PC-3 (cell line): Measurements from ENCODE around the gene CNTN4. TPM values are rescaled to one million over a fixed set of nuclear protein-coding genes. Genes with fewer than 3 reads are reported as not detected.

Experiments used
- ATAC-seq: fragments of 200-7000 bp; cut with Tn5 transposase; 2 replicates; pipeline ENCODE4 v1.9.1; 2020; ENCODE audit warnings: mild to moderate bottlenecking, moderate library complexity
- BruUV-seq: library from RNA; stranded (reverse); fragments of 400-500 nt; replicated peaks from 2 replicates; lab custom pipeline; 2021; lab: Mats Ljungman, UMichigan
- CTCF ChIA-PET: fragments of 300-600 bp; sonication (Branson Sonifier 250); formaldehyde crosslinking; loops from one replicate; lab custom pipeline; 2022; ENCODE audit warnings: antibody characterized with exemption; lab: Charles Lee
- POLR2A ChIA-PET: fragments of 300-600 bp; sonication (Branson Sonifier 250); formaldehyde crosslinking; loops from one replicate; lab custom pipeline; 2022; ENCODE audit warnings: antibody characterized with exemption; ENCODE audit not compliant: unreplicated experiment; lab: Charles Lee
- DNase-seq: peaks from one replicate; pipeline ENCODE4 v3.0.0-alpha.2; 2015
- H2AFZ ChIP-seq: fragments of 300-600 bp; sonication (generic); 2 replicates; pipeline ENCODE4 v1.6.0; 2016; ENCODE audit warnings: antibody characterized with exemption, low read length
- H3F3A ChIP-seq: fragments of 300-600 bp; sonication (generic); one replicate; pipeline ENCODE4 v1.6.0; 2017; ENCODE audit warnings: antibody characterized with exemption, low read length, control low read depth, mild to moderate bottlenecking; ENCODE audit not compliant: unreplicated experiment
- H3K27ac ChIP-seq: fragments of 300-600 bp; sonication (generic); 2 replicates; pipeline ENCODE4 v1.5.1; 2016; ENCODE audit warnings: mild to moderate bottlenecking, low read length
- H3K27me3 ChIP-seq: fragments of 300-600 bp; sonication (generic); 2 replicates; pipeline ENCODE4 v1.6.1; 2016; ENCODE audit warnings: low read length, mixed read lengths
- H3K36me3 ChIP-seq: fragments of 300-600 bp; sonication (generic); 2 replicates; pipeline ENCODE4 v1.6.1; 2016; ENCODE audit warnings: low read depth, mixed run types, low read length, mixed read lengths
- H3K4me1 ChIP-seq: fragments of 300-600 bp; sonication (generic); 2 replicates; pipeline ENCODE4 v1.5.1; 2016; ENCODE audit warnings: low read length; ENCODE audit not compliant: insufficient read depth
- H3K4me2 ChIP-seq: fragments of 300-600 bp; sonication (generic); 2 replicates; pipeline ENCODE4 v1.6.0; 2016; ENCODE audit warnings: low read length
- H3K4me3 ChIP-seq: fragments of 300-600 bp; sonication (generic); 2 replicates; pipeline ENCODE4 v1.5.1; 2016; ENCODE audit warnings: mild to moderate bottlenecking, low read length, mixed read lengths
- H3K79me2 ChIP-seq: fragments of 300-600 bp; sonication (generic); 2 replicates; pipeline ENCODE4 v1.6.1; 2017; ENCODE audit warnings: low read length, mixed read lengths
- H3K9ac ChIP-seq: fragments of 300-600 bp; sonication (generic); 2 replicates; pipeline ENCODE4 v1.6.0; 2016; ENCODE audit warnings: mild to moderate bottlenecking, low read length
- H3K9me2 ChIP-seq: fragments of 300-600 bp; sonication (generic); replicated peaks from 2 replicates; pipeline ENCODE4 v1.6.1; 2016; ENCODE audit warnings: mixed run types, low read length, mixed read lengths
- H3K9me3 ChIP-seq: fragments of 300-600 bp; sonication (generic); 2 replicates; pipeline ENCODE4 v1.6.1; 2016; ENCODE audit warnings: low read length, mixed read lengths
- H4K20me1 ChIP-seq: fragments of 300-600 bp; sonication (generic); 2 replicates; pipeline ENCODE4 v1.6.1; 2016; ENCODE audit warnings: low read length, mixed read lengths
- EZH2 ChIP-seq: fragments of 300-600 bp; sonication (generic); IDR thresholded peaks from one replicate; pipeline ENCODE4 v1.6.1; 2017; ENCODE audit warnings: antibody characterized with exemption, mild to moderate bottlenecking, low read length; ENCODE audit not compliant: unreplicated experiment
- EZH2phosphoT487 ChIP-seq: fragments of 300-600 bp; sonication (generic); IDR thresholded peaks from 2 replicates; pipeline ENCODE4 v1.6.1; 2018; ENCODE audit warnings: mild to moderate bottlenecking, antibody characterized with exemption, low read length, borderline replicate concordance
- intact Hi-C: fragments of 100-400 bp; cut with micrococcal nuclease; formaldehyde crosslinking; loops from 2 replicates; pipeline ENCODE4 v1.9.0; 2023
- total RNA-seq: library from RNA; depleted of rRNA; stranded (reverse); fragments of >200 nt; gene quantifications from 2 replicates; pipeline ENCODE4 v1.2.3, GENCODE V29; 2014
- TF ChIP-seq, protein P1 (sequence below): fragments of 300-600 bp; sonication (generic); conservative IDR thresholded peaks from 2 replicates; pipeline ENCODE4 v1.5.1; 2017; ENCODE audit warnings: antibody characterized with exemption, low read depth, mild to moderate bottlenecking, low read length

Gene CNTN4
- total RNA-seq, 1 experiment from 2014 or later, result not detected

- POLR2A ChIA-PET, result no interaction called here
- Histone ChIP-seq H3K79me2 (no peaks in the 10 kb centered on the region), H3K4me2 (no peak overlapping the region), H3K36me3 (no peaks in the 10 kb centered on the region), H3K27me3 (no peaks in the 10 kb centered on the region), H2AFZ (no peak overlapping the region), H3F3A (no peaks in the 10 kb centered on the region), H3K9me3 (peaks cover 24% of the 10 kb centered on the region; the same call in 1 of the 2 replicates), H3K9ac (no peak overlapping the region), H3K27ac (no peak overlapping the region), H4K20me1 (no peaks in the 10 kb centered on the region), H3K4me1 (no peaks in the 10 kb centered on the region), H3K9me2 (no peaks in the 10 kb centered on the region), H3K4me3 (no peak overlapping the region)
- TF ChIP-seq, protein P1, sequence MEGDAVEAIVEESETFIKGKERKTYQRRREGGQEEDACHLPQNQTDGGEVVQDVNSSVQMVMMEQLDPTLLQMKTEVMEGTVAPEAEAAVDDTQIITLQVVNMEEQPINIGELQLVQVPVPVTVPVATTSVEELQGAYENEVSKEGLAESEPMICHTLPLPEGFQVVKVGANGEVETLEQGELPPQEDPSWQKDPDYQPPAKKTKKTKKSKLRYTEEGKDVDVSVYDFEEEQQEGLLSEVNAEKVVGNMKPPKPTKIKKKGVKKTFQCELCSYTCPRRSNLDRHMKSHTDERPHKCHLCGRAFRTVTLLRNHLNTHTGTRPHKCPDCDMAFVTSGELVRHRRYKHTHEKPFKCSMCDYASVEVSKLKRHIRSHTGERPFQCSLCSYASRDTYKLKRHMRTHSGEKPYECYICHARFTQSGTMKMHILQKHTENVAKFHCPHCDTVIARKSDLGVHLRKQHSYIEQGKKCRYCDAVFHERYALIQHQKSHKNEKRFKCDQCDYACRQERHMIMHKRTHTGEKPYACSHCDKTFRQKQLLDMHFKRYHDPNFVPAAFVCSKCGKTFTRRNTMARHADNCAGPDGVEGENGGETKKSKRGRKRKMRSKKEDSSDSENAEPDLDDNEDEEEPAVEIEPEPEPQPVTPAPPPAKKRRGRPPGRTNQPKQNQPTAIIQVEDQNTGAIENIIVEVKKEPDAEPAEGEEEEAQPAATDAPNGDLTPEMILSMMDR, result no peak
- TF ChIP-seq EZH2phosphoT487 (no peak), EZH2 (no peak)
- CTCF ChIA-PET, result no interaction called here
- intact Hi-C loops, result no loop called here
- no TSS peak for BruUV-seq
- ATAC-seq (no peak), DNase-seq (peak; percentile 6)
Observed at GRCh38 chr3:2839876-2840275, 741.2 kb downstream of the CNTN4 start.

- intact Hi-C loops, result no loop called here
- Histone ChIP-seq H3K9me3 (peaks cover 24% of the 10 kb centered on the region), H3K36me3 (no peaks in the 10 kb centered on the region), H2AFZ (no peak overlapping the region), H3K79me2 (no peaks in the 10 kb centered on the region), H3K4me2 (no peak overlapping the region), H3K4me3 (no peak overlapping the region), H3K4me1 (no peaks in the 10 kb centered on the region), H3K9ac (no peak overlapping the region), H3K9me2 (no peaks in the 10 kb centered on the region), H3F3A (no peaks in the 10 kb centered on the region), H4K20me1 (no peaks in the 10 kb centered on the region), H3K27ac (no peak overlapping the region), H3K27me3 (no peaks in the 10 kb centered on the region)
- DNase-seq (no peak), ATAC-seq (no peak)
- no TSS peak for BruUV-seq
- CTCF ChIA-PET, result no interaction called here
- POLR2A ChIA-PET, result no interaction called here
- TF ChIP-seq EZH2 (no peak), EZH2phosphoT487 (no peak)
- TF ChIP-seq, protein P1, result no peak
Observed at GRCh38 chr3:2847062-2847841, 748.6 kb downstream of the CNTN4 start.

- no peak for DNase-seq
- Histone ChIP-seq H3K79me2 (no peaks in the 10 kb centered on the region), H3K9me3 (peaks cover 25% of the 10 kb centered on the region), H3K27me3 (no peaks in the 10 kb centered on the region), H2AFZ (no peak overlapping the region), H3K27ac (no peak overlapping the region), H3F3A (no peaks in the 10 kb centered on the region), H4K20me1 (no peaks in the 10 kb centered on the region), H3K4me3 (no peak overlapping the region), H3K9me2 (no peaks in the 10 kb centered on the region), H3K4me2 (no peak overlapping the region), H3K9ac (no peak overlapping the region), H3K36me3 (no peaks in the 10 kb centered on the region), H3K4me1 (no peaks in the 10 kb centered on the region)
- intact Hi-C loops, result no loop called here
- ChIA-PET CTCF (no interaction called here), POLR2A (no interaction called here)
- ATAC-seq, result no peak
- no TSS peak for BruUV-seq
- TF ChIP-seq EZH2phosphoT487, result no peak
- TF ChIP-seq EZH2, result no peak
- TF ChIP-seq, protein P1, result no peak
Observed at GRCh38 chr3:2849092-2849491, 750.4 kb downstream of the CNTN4 start.
